NB4 (cell line): ENCODE data around the gene HABP4.

Experiments used
- CTCF ChIP-seq: IDR thresholded peaks from one replicate; pipeline ENCODE4 v1.5.1; 2012; ENCODE audit warnings: low read depth, low read length
- MAX ChIP-seq: IDR thresholded peaks from 2 replicates; pipeline ENCODE4 v1.6.1; 2011; ENCODE audit warnings: low read depth, low read length

GRCh38 chr9:96514800-96515158 lies 64.8 kb downstream of the HABP4 start:
- TF ChIP-seq CTCF (no peak), MAX (no peak)
